IPS-15b (cell line): ENCODE measurements around the gene CEP112.
"Not testable (repeated sequence)": the region's sequence is repeated elsewhere in the genome, so short reads cannot be mapped to it uniquely, and the experiment has no call there.

Experiments
- H3K27me3 ChIP-seq: one replicate; pipeline ENCODE4 v1.6.1; 2013; ENCODE audit warnings: low read length; ENCODE audit not compliant: control insufficient read depth, insufficient read depth
- H3K36me3 ChIP-seq: one replicate; pipeline ENCODE4 v1.6.1; 2013; ENCODE audit warnings: low read length; ENCODE audit not compliant: control insufficient read depth, insufficient read depth
- H3K4me1 ChIP-seq: one replicate; pipeline ENCODE4 v1.6.1; 2013; ENCODE audit warnings: mild to moderate bottlenecking, low read length; ENCODE audit not compliant: control insufficient read depth, insufficient read depth
- H3K4me3 ChIP-seq: one replicate; pipeline ENCODE4 v1.5.1; 2013; ENCODE audit warnings: low read depth, low read length
- H3K9ac ChIP-seq: one replicate; pipeline ENCODE4 v1.6.1; 2013; ENCODE audit warnings: low read depth, mild to moderate bottlenecking, low read length
- H3K9me3 ChIP-seq: one replicate; pipeline ENCODE4 v1.6.1; 2013; ENCODE audit warnings: mild to moderate bottlenecking, low read length; ENCODE audit not compliant: control insufficient read depth, insufficient read depth

Gene CEP112

GRCh38 chr17:65855675-65856074 lies 336.3 kb downstream of the CEP112 start:
- Histone ChIP-seq H3K4me3 (no peak overlapping the region), H3K9me3 (no peaks in the 10 kb centered on the region), H3K36me3 (no peaks in the 10 kb centered on the region), H3K4me1 (peaks cover 3% of the 10 kb centered on the region), H3K27me3 (no peaks in the 10 kb centered on the region), H3K9ac (no peak overlapping the region)

GRCh38 chr17:65855245-65855644 lies 336.7 kb downstream of the CEP112 start:
- Histone ChIP-seq H3K27me3 (no peaks in the 10 kb centered on the region), H3K36me3 (no peaks in the 10 kb centered on the region), H3K4me1 (peaks cover 3% of the 10 kb centered on the region), H3K9ac (no peak overlapping the region), H3K4me3 (no peak overlapping the region), H3K9me3 (no peaks in the 10 kb centered on the region)

GRCh38 chr17:65853816-65854215 lies 338.1 kb downstream of the CEP112 start:
- Histone ChIP-seq H3K9ac (no peak overlapping the region), H3K27me3 (no peaks in the 10 kb centered on the region), H3K4me3 (no peak overlapping the region), H3K9me3 (no peaks in the 10 kb centered on the region), H3K36me3 (no peaks in the 10 kb centered on the region), H3K4me1 (peaks cover 3% of the 10 kb centered on the region)

GRCh38 chr17:65852911-65853310 lies 339.0 kb downstream of the CEP112 start:
- no peak overlapping the region for H3K9ac ChIP-seq
- no peaks in the 10 kb centered on the region for H3K9me3 ChIP-seq
- no peaks in the 10 kb centered on the region for H3K36me3 ChIP-seq
- peaks cover 3% of the 10 kb centered on the region for H3K4me1 ChIP-seq
- no peaks in the 10 kb centered on the region for H3K27me3 ChIP-seq
- no peak overlapping the region for H3K4me3 ChIP-seq

GRCh38 chr17:65851965-65852736 lies 339.8 kb downstream of the CEP112 start:
- Histone ChIP-seq H3K4me3 (no peak overlapping the region), H3K9ac (no peak overlapping the region), H3K36me3 (no peaks in the 10 kb centered on the region), H3K9me3 (no peaks in the 10 kb centered on the region), H3K27me3 (no peaks in the 10 kb centered on the region), H3K4me1 (peaks cover 3% of the 10 kb centered on the region)

- no peaks in the 10 kb centered on the region for H3K36me3 ChIP-seq
- H3K9ac ChIP-seq: no peak overlapping the region
- peaks cover 3% of the 10 kb centered on the region for H3K4me1 ChIP-seq
Observed at GRCh38 chr17:65850486-65850885, 341.4 kb downstream of the CEP112 start.

GRCh38 chr17:65848751-65849150 lies 343.2 kb downstream of the CEP112 start:
- no peaks in the 10 kb centered on the region for H3K9me3 ChIP-seq
- H3K9ac ChIP-seq: no peak overlapping the region
- H3K27me3 ChIP-seq: no peaks in the 10 kb centered on the region

More at GRCh38 chr17:65850486-65850885, 341.4 kb downstream of the CEP112 start:
- Histone ChIP-seq H3K27me3 (no peaks in the 10 kb centered on the region), H3K4me3 (no peak overlapping the region), H3K9me3 (no peaks in the 10 kb centered on the region)

GRCh38 chr17:65841089-65841488 lies 350.8 kb downstream of the CEP112 start:
- H3K4me3 ChIP-seq: no peak overlapping the region
- no peak overlapping the region for H3K9ac ChIP-seq
- H3K27me3 ChIP-seq: no peaks in the 10 kb centered on the region
- no peaks in the 10 kb centered on the region for H3K4me1 ChIP-seq
- H3K36me3 ChIP-seq: no peaks in the 10 kb centered on the region
- no peaks in the 10 kb centered on the region for H3K9me3 ChIP-seq

More at GRCh38 chr17:65848751-65849150, 343.2 kb downstream of the CEP112 start:
- no peak overlapping the region for H3K4me3 ChIP-seq
- no peaks in the 10 kb centered on the region for H3K4me1 ChIP-seq
- no peaks in the 10 kb centered on the region for H3K36me3 ChIP-seq

GRCh38 chr17:65837232-65837631 lies 354.7 kb downstream of the CEP112 start:
- not testable (repeated sequence) for H3K27me3 ChIP-seq, H3K4me1 ChIP-seq, H3K4me3 ChIP-seq, H3K9me3 ChIP-seq, H3K36me3 ChIP-seq, H3K9ac ChIP-seq

- H3K4me1 ChIP-seq: no peaks in the 10 kb centered on the region
- H3K9me3 ChIP-seq: peaks cover 8% of the 10 kb centered on the region
- H3K9ac ChIP-seq: no peak overlapping the region
- H3K36me3 ChIP-seq: no peaks in the 10 kb centered on the region
- H3K27me3 ChIP-seq: no peaks in the 10 kb centered on the region
- no peak overlapping the region for H3K4me3 ChIP-seq
Observed at GRCh38 chr17:65833214-65833613, 358.7 kb downstream of the CEP112 start.

GRCh38 chr17:65830356-65830755 lies 361.6 kb downstream of the CEP112 start:
- no peaks in the 10 kb centered on the region for H3K27me3 ChIP-seq
- no peaks in the 10 kb centered on the region for H3K4me1 ChIP-seq
- no peak overlapping the region for H3K9ac ChIP-seq
- H3K4me3 ChIP-seq: no peak overlapping the region
- no peaks in the 10 kb centered on the region for H3K36me3 ChIP-seq
- H3K9me3 ChIP-seq: peaks cover 8% of the 10 kb centered on the region

GRCh38 chr17:65826577-65826976 lies 365.4 kb downstream of the CEP112 start:
- H3K36me3 ChIP-seq, H3K9ac ChIP-seq, H3K27me3 ChIP-seq, H3K4me3 ChIP-seq, H3K4me1 ChIP-seq, H3K9me3 ChIP-seq: not testable (repeated sequence)
